HL-60/S4 treated with phorbol 12-myristate 13-acetate at 8.2 ng/mL for 4 days and 3 days (cell line): Measurements from ENCODE around the gene ICOS.
"Not testable (repeated sequence)": the region's sequence is repeated elsewhere in the genome, so short reads cannot be mapped to it uniquely, and the experiment has no call there.

ENCODE experiments used
- in situ Hi-C: fragments of 300-500 bp; cut with MboI; formaldehyde crosslinking; loops from 2 replicates; pipeline ENCODE4 v1.15.0; 2022; ENCODE audit warnings: low sequenced_read_pairs

ICOS gene

GRCh38 chr2:203915256-203915655 is 21.3 kb upstream of the ICOS start:
- in situ Hi-C loops = loop anchor here (25.0 kb wide), 1 partner anchor 428 kb away; no protein-coding TSS in a partner anchor

DNA sequence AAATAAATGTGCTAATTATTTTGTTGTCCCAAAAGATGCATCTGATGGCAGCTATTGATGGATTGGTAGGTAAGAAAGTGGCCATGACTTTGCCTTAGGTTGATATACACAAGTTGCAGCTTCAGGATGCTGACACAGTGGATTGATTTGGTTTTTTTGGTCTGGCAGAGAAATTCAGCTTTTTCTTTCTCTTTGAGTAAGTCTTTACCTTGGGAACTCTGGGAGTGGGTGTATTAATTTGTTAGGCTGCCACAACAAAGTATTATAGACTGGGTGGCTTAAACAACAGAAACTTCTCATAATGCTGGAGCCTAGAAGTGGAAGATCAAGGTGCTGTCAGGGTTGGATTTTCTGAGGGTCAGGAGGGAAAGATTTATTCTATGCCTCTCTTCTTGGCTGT is 19.8 kb upstream of the ICOS start:
- in situ Hi-C loops = loop anchor here (25.0 kb wide), 1 partner anchor 429 kb away; no protein-coding TSS in a partner anchor

DNA sequence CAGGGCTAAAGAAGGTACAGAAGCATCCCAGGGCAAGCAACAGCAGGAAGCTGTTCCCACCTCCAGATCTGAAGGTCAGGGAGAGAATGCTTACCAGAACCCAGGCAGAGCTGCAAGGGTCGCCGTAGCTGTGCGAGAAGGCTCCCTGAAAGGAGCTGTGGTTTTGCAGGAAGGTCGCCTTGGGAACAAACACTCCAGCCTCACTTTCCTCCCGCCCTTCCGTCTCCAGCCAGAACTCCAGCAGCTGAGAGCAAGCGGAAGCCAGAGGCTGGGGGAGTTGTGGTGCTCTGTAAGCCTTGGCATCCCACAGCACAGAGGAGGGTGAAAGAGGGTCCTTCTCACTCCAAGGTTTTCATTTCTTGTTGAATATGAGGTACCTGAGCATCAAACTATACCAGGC is 18.3 kb upstream of the ICOS start:
- in situ Hi-C loops = loop anchor here (25.0 kb wide), 1 partner anchor 431 kb away; no protein-coding TSS in a partner anchor

GRCh38 chr2:203918839-203919238 is 17.7 kb upstream of the ICOS start:
- in situ Hi-C loops = loop anchor here (25.0 kb wide), 1 partner anchor 432 kb away; no protein-coding TSS in a partner anchor

GRCh38 chr2:203925512-203926158 is 10.9 kb upstream of the ICOS start:
- in situ Hi-C loops = no loop called here

GRCh38 chr2:203928849-203929248 is 7.7 kb upstream of the ICOS start:
- in situ Hi-C loops = no loop called here

DNA sequence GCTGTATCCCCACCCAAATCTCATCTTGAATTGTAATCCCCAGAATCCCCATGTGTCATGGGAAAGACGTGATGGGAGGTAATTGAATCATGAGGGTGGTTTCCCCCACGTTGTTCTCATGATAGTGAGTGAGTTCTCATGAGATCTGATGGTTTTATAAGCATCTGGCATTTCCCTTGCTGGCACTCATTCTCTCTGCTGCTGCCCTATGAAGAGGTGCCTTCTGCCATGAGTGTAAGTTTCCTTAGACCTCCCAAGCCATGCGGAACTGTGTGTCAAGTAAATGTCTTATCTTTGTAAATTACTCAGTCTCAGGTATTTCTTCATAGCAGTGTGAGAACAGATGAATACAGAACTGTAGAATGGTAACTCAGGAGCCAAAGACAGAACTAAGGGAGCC is 5.3 kb upstream of the ICOS start:
- in situ Hi-C loops = not testable (repeated sequence)

DNA sequence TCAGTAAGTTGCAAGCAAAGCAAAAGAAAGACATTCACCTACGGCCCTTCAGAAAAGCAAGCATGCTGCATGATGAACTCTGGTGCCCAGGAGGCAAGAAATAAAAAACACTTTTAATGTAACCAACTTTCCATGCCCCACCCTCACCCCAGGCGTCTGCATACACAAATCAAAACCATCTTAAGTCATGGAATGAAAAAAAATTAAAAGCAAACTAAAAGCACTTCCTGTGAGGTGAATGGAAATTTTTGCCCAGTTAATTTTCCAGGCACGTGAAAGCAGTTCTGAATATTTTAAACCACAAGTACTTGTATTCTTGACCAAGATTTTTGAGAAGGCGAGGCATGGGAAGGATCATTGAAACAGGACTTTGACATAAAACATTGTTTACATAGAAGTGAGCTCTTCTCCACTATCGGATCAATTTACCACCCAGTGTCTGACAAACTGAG is 2.5 kb upstream of the ICOS start:
- in situ Hi-C loops = no loop called here

DNA sequence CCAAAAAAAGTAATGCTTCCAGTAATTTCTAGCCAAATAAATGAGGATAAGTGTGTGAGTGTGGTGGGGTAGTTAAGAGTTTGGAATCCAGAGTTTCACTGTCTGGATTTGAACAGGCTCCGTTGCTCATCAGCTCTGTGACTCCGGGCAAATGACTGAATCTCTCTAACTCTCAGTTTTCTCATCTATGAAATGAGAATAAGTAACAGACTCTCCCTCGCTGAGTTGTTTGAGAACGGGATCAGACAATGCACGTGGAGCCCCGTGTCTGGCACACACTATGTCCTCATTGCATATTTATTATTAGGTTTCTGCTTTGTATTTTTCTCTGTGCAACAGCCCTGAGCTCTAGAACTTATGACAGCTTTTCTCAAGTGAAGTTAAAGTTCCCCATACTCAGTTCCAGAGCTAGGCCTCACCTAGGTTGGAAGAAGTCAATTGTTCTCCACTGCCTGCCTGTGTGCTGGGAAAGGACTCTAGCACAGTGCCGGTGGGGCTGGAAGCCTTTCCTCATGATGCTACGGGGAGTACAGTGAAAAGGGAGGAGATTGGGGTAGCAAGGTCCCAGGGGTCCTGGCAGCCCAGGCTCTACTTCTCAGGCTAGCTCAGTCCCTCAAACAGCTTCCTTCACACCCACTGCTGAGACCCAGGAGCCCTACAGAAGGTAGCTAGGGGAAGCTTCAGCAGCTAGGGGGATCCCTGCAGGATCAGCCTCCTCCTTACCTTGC is 1.7 kb upstream of the ICOS start:
- in situ Hi-C loops = no loop called here

- in situ Hi-C loops = no loop called here
Observed at GRCh38 chr2:203935568-203935967, 995 bp upstream of the ICOS start.

- in situ Hi-C loops = no loop called here
Observed at GRCh38 chr2:203936949-203937348, 386 bp downstream of the ICOS start.

GRCh38 chr2:203937788-203938187 is 1.2 kb downstream of the ICOS start:
- in situ Hi-C loops = no loop called here

- in situ Hi-C loops = no loop called here
Observed at GRCh38 chr2:203940039-203940438, 3.5 kb downstream of the ICOS start.

GRCh38 chr2:203943493-203944382 is 7.2 kb downstream of the ICOS start:
- in situ Hi-C loops = not testable (repeated sequence)

GRCh38 chr2:203948733-203949132 is 12.2 kb downstream of the ICOS start:
- in situ Hi-C loops = no loop called here

- in situ Hi-C loops = no loop called here
Observed at GRCh38 chr2:203949228-203949627, 12.7 kb downstream of the ICOS start.

DNA sequence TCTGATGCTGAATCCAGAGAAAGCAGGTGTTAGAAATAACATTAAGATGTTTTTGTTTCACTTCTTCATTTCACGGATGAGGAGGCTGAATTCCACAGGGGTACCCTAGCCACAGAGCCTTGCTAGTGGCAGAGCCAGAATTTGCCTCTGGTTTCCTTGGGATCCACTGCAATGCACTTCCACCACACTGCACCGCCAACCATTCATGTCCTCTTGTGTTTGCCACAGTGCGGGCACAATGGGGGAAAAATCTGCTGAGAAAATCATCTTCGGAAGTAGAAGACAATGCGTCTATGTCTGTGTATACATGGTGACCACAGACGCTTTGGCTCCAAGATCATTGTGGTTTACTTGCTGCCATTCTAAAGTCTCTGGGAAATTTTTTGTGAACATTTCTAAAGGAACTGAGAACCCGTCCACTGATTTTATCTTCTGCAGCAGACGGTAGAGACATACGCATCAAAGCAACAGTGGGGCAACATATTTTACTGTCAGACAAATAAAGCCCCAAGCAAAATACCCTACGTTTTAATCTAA is 14.9 kb downstream of the ICOS start:
- in situ Hi-C loops = no loop called here

GRCh38 chr2:203959265-203959664 is 22.7 kb downstream of the ICOS start:
- in situ Hi-C loops = no loop called here

GRCh38 chr2:203959672-203960071 is 23.1 kb downstream of the ICOS start:
- in situ Hi-C loops = no loop called here

DNA sequence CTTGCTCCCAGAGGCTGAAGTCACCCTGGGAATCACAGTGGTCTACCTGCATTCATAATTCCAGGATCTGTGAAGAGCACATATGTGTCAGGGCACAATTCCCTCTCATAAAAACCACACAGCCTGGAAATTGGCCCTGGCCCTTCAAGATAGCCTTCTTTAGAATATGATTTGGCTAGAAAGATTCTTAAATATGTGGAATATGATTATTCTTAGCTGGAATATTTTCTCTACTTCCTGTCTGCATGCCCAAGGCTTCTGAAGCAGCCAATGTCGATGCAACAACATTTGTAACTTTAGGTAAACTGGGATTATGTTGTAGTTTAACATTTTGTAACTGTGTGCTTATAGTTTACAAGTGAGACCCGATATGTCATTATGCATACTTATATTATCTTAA is 24.2 kb downstream of the ICOS start:
- in situ Hi-C loops = no loop called here

DNA sequence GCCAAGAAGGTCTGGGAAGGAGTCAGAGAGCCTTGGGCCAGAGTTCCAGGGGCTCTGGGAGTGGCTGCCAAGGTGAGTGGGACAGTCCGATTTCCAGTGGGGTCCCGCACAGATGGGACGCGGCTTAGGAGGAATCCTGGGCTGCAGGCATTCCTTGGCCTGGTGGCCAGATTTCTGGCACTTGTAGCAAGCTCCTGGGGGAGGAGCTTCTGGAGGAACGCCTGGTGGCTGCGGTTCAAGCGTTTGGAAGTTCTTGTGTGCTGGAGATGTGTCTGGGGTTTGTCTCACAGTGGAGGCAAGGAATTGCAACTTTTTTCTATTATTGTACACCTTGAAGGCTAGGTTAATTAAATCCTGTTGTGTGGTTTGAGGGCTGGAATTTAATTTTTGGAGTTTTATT is 28.6 kb downstream of the ICOS start:
- in situ Hi-C loops = not testable (repeated sequence)
